HL-60/S4 treated with retinoic acid at 250 ng/mL for 4 days and 3 days (cell line): ENCODE data around the gene CAPG.
"Not testable (repeated sequence)": the region's sequence is repeated elsewhere in the genome, so short reads cannot be mapped to it uniquely, and the experiment has no call there.

Experiments
- in situ Hi-C: fragments of 300-500 bp; cut with MboI; formaldehyde crosslinking; loops from 2 replicates; pipeline ENCODE4 v1.7.0; 2022; ENCODE audit warnings: low sequenced_read_pairs

The CAPG gene

GRCh38 chr2:85399183-85399455 is 11.0 kb downstream of the CAPG start:
- in situ Hi-C loops, result no loop called here

- in situ Hi-C loops, result no loop called here
Observed at GRCh38 chr2:85398426-85399182, 11.6 kb downstream of the CAPG start.

- in situ Hi-C loops, result no loop called here
Observed at GRCh38 chr2:85397925-85398331, 12.2 kb downstream of the CAPG start.

- in situ Hi-C loops, result no loop called here
Observed at GRCh38 chr2:85396531-85397470, 13.4 kb downstream of the CAPG start.

GRCh38 chr2:85395912-85396475 is 14.2 kb downstream of the CAPG start:
- in situ Hi-C loops, result no loop called here

- in situ Hi-C loops, result no loop called here
Observed at GRCh38 chr2:85394976-85395375, 15.2 kb downstream of the CAPG start.

GRCh38 chr2:85394261-85394681 is 15.9 kb downstream of the CAPG start:
- in situ Hi-C loops, result no loop called here

GRCh38 chr2:85393836-85394235 is 16.3 kb downstream of the CAPG start:
- in situ Hi-C loops, result no loop called here

- in situ Hi-C loops, result no loop called here
Observed at GRCh38 chr2:85390941-85391669, 19.1 kb downstream of the CAPG start.

GRCh38 chr2:85388878-85389538 is 21.2 kb downstream of the CAPG start:
- in situ Hi-C loops, result no loop called here

- in situ Hi-C loops, result no loop called here
Observed at GRCh38 chr2:85387754-85388153, 22.4 kb downstream of the CAPG start.

GRCh38 chr2:85385746-85386145 is 24.4 kb downstream of the CAPG start:
- in situ Hi-C loops, result no loop called here

- in situ Hi-C loops, result no loop called here
Observed at GRCh38 chr2:85383850-85384249, 26.3 kb downstream of the CAPG start.

GRCh38 chr2:85383151-85383550 is 27.0 kb downstream of the CAPG start:
- in situ Hi-C loops, result not testable (repeated sequence)

GRCh38 chr2:85380048-85380447 is 30.1 kb downstream of the CAPG start:
- in situ Hi-C loops, result no loop called here

- in situ Hi-C loops, result no loop called here
Observed at GRCh38 chr2:85378257-85378656, 31.9 kb downstream of the CAPG start.

- in situ Hi-C loops, result no loop called here
Observed at GRCh38 chr2:85377083-85377482, 33.1 kb downstream of the CAPG start.

GRCh38 chr2:85376291-85377065 is 33.7 kb downstream of the CAPG start:
- in situ Hi-C loops, result no loop called here

- in situ Hi-C loops, result no loop called here
Observed at GRCh38 chr2:85371045-85371444, 39.1 kb downstream of the CAPG start.

- in situ Hi-C loops, result no loop called here
Observed at GRCh38 chr2:85369500-85369899, 40.7 kb downstream of the CAPG start.
